NCI-H510A treated with DMSO at 0.1 percent for 48 hours (cell line): ENCODE measurements around the gene ATP8A2.

Experiments used
- DNase-seq: peaks from one replicate; lab custom pipeline; 2025; lab: John Stamatoyannopoulos, UW

Gene ATP8A2

GRCh38 chr13:26074706-26075105 is 702.9 kb downstream of the ATP8A2 start:
- no peak for DNase-seq
